ENCODE results near the gene PPP2R5B.

GRCh38 chr11:64888406-64888728 is 36.1 kb upstream of the PPP2R5B start:
- TF ChIP-seq CTCF (IDR thresholded peaks at IDR 0.05): no peak
- no peak for TF ChIP-seq IRF2 (CRISPR knock-in tag; IDR thresholded peaks at IDR 0.05; ENCODE audit: borderline replicate concordance, low read depth)
- no peak for TF ChIP-seq FOXJ3 (CRISPR knock-in tag; IDR thresholded peaks at IDR 0.05; ENCODE audit: borderline replicate concordance)
- no peak for TF ChIP-seq TP53 (CRISPR knock-in tag; IDR thresholded peaks at IDR 0.05)
- TF ChIP-seq FOXP4 (CRISPR knock-in tag; IDR thresholded peaks at IDR 0.05): no peak
- no peak for TF ChIP-seq ZNF512 (CRISPR knock-in tag; IDR thresholded peaks at IDR 0.05; ENCODE audit: borderline replicate concordance)
- TF ChIP-seq HMGXB4 (CRISPR knock-in tag; IDR thresholded peaks at IDR 0.05): no peak
- no peak for TF ChIP-seq ARID4B (CRISPR knock-in tag; IDR thresholded peaks at IDR 0.05; ENCODE audit: borderline replicate concordance)
- TF ChIP-seq SMAD3 (CRISPR knock-in tag; IDR thresholded peaks at IDR 0.05; ENCODE audit: borderline replicate concordance): no peak
- TF ChIP-seq ZNF671 (CRISPR knock-in tag; IDR thresholded peaks at IDR 0.05): no peak
- TF ChIP-seq RELA (CRISPR knock-in tag; IDR thresholded peaks at IDR 0.05; ENCODE audit: borderline replicate concordance): no peak
